Measurements from ENCODE around the gene ODAD3.

DNA sequence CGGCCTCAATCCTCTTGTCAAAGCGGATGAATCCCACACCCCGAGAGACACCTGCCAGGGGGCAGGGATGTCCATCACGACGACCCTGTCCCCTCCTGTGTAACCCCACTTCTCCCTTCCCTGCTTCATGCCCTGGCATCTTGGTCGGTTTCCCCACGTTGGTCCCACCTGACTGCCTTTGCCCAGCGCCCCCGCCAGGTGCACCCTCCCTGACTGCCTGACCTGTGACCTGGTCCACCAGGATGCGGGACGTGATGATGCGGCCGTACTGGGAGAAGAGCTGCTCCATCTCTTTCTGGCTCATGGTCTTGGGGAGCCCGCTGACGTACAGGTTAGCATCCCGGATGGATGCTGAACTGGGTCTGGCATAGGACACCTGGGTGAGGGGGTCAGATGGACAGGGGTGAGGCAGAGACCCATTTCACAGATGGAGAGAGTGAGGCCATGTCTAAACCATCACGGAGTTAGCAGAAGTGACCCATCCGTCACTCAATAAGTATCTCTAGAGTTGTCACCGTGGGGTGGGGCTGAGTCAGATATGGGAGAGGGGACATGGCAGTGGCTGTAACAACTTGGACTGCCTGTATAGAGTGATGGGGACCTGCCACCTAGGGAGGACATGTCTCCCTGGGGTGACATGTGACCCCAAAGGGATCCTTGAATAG is 23.4 kb upstream of the ODAD3 start:
- TF ChIP-seq, protein P1, sequence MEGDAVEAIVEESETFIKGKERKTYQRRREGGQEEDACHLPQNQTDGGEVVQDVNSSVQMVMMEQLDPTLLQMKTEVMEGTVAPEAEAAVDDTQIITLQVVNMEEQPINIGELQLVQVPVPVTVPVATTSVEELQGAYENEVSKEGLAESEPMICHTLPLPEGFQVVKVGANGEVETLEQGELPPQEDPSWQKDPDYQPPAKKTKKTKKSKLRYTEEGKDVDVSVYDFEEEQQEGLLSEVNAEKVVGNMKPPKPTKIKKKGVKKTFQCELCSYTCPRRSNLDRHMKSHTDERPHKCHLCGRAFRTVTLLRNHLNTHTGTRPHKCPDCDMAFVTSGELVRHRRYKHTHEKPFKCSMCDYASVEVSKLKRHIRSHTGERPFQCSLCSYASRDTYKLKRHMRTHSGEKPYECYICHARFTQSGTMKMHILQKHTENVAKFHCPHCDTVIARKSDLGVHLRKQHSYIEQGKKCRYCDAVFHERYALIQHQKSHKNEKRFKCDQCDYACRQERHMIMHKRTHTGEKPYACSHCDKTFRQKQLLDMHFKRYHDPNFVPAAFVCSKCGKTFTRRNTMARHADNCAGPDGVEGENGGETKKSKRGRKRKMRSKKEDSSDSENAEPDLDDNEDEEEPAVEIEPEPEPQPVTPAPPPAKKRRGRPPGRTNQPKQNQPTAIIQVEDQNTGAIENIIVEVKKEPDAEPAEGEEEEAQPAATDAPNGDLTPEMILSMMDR (IDR thresholded peaks at IDR 0.05), result no peak
- no peak for TF ChIP-seq POLR2A (IDR thresholded peaks at IDR 0.05; ENCODE audit: low read depth)

Measured in esophagus muscularis mucosa (tissue), 3 donors.